ENCODE results near the gene MVK.

GRCh38 chr12:109618082-109618481, 44.5 kb downstream of the MVK start:
- TF ChIP-seq CTCF (IDR thresholded peaks at IDR 0.05), result no peak
- TF ChIP-seq POLR2A (IDR thresholded peaks at IDR 0.05), result no peak

All from adrenal gland (tissue), 5 donors.